Stimulated activated CD4-positive, alpha-beta T cell treated with anti-CD3 and anti-CD28 coated beads, TNF-alpha, amount 100 ng/mL, for 24 hours (primary cell): ENCODE data around the gene COX15.
"Not testable (repeated sequence)": the region's sequence is repeated elsewhere in the genome, so short reads cannot be mapped to it uniquely, and the experiment has no call there.

Source experiments
- DNase-seq, 3 experiments: peaks; one replicate each; pipeline ENCODE4 v3.0.0-alpha.2; 2020; ENCODE audit warnings: low read depth in 3 of 3

Gene COX15

DNA sequence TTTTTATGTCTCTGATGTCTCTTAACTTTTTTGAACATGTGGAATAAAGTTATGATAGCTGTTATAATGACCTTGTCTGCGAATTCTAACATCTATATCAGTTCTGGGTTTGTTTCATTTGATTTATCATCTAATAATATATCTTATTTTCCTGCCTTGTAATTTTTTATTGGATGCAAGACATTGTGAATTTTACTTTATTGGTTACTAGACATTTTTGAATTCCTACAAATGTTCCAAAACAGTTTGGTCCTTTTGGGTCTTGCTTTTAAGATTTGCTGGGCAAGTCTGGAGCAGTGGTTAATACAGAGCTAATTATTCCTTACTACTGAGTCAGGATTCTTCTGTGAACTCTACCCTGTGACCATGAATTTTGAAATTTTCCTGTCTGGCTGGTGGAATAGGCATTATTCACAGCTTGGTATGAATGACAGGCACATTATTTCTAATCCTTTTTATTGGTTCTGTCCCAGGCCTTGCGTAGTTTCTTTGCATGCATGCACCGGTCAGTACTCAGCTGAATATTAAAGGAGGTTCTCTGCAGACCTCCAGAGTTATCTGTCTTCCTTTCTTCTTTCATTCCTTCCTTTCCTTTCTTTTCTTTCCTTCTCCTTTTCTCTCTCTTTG, 9.1 kb upstream of the COX15 start:
- no peak for DNase-seq

DNA sequence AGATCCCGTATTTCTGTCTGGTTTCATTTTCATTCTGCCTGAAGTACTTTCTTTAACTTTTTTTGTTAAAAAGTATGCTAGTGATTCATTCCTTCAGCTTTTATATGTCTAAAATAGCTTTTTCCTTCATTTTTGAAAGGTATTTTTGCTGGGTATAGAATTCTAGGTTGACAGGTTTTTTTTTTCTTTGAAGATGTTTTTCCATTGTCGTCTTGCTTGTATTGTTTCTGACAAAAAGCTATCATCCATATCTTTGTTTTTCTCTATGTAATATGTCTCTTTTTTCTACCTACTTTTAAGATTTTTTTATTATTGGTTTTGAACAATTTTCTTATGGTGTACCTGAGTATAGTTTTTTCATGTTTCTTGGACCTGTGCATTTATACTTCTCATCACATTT, 8.3 kb upstream of the COX15 start:
- DNase-seq = no peak

DNA sequence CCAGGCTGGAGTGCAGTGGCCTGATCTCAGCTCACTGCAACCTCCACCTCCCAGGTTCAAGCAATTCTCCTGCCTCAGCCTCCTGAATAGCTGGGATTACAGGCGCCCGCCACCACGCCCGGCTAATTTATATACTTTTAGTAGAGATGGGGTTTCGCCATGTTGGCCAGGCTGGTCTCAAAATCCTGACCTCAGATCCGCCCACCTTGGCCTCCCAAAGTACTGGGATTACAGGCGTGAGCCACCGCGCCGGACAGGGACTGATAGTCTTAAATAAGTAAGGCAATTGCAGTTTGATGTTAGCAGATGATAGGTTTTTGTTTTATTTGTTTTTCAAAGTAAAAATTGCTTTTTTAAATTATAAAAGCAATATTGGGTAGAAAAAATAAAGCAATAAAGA, 2.2 kb upstream of the COX15 start:
- not testable (repeated sequence) for DNase-seq

GRCh38 chr10:99733366-99733765, 1.4 kb upstream of the COX15 start:
- no peak for DNase-seq

GRCh38 chr10:99731306-99732032, 458 bp downstream of the COX15 start:
- DNase-seq = no peak

DNA sequence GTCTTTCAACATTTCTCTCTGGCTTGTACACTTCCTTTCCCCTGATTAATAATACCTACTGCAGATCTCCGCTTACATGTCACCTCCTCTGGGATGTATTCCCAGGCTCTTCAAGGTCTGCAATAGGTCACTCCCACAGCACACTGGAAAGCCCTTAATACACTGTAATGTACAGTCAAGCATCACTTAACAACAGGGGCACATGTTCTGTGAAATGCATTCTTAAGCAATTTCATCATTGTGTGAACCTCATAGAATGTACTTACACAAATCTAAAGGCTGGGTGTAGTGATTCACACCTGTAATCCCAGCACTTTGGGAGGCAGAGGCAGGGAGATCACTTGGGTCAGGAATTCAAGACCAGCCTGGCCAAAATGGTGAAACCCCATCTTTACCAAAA, 1.9 kb downstream of the COX15 start:
- DNase-seq = no peak

GRCh38 chr10:99720387-99720786, 11.5 kb downstream of the COX15 start:
- DNase-seq = no peak

DNA sequence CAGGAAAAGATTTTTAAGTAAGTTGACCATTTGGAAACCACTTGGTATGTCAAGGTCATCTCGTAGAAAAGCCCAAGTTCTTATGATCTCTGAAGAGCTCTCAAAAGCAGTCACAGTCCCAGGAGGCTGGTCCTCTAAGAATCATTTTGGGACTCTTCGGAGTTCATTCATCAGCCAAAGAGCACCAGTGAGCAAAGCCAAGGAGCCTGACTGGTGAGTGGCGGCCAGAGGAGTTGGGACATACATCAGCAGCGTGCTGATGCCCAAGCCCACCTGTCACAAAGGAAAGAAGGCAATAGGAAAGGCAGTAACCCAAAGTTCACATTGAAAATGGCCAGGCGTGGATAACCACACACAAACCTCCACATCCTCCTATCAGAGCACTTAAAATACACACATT, 17.5 kb downstream of the COX15 start:
- DNase-seq = no peak

DNA sequence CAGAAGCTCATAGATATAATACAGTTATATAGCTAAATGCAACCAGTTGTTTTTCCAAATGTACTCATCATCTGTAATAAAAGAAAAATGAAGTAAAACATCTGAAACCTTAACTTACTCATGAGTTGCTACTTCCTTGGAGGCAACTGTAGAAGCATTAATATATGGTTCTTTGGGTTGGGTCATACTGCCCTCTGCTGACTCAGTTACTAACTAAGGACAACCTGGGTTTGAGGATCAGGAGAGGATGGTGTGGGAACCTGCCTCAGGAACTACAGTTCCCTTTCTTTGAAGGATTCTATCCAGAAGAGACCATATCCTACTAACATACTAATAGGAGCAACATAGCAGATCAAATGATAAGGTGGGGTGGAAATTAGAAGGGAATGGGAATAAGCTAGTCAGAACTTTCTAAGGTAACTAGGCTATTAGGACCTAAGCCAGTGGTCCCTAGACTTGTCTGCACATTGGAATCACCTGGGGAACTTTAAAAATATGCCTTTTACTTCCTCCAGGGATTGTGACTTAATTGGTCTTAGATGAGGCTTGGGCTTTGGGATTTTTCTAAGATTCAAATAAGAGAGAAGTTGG, 20.7 kb downstream of the COX15 start:
- no peak for DNase-seq

- DNase-seq = no peak
Observed at GRCh38 chr10:99709480-99710229, 22.3 kb downstream of the COX15 start.

GRCh38 chr10:99708428-99709012, 23.4 kb downstream of the COX15 start:
- DNase-seq = no peak

- no peak for DNase-seq
Observed at GRCh38 chr10:99700649-99701048, 31.3 kb downstream of the COX15 start.

GRCh38 chr10:99698504-99699080, 33.3 kb downstream of the COX15 start:
- no peak for DNase-seq

GRCh38 chr10:99695761-99696160, 36.2 kb downstream of the COX15 start:
- no peak for DNase-seq

DNA sequence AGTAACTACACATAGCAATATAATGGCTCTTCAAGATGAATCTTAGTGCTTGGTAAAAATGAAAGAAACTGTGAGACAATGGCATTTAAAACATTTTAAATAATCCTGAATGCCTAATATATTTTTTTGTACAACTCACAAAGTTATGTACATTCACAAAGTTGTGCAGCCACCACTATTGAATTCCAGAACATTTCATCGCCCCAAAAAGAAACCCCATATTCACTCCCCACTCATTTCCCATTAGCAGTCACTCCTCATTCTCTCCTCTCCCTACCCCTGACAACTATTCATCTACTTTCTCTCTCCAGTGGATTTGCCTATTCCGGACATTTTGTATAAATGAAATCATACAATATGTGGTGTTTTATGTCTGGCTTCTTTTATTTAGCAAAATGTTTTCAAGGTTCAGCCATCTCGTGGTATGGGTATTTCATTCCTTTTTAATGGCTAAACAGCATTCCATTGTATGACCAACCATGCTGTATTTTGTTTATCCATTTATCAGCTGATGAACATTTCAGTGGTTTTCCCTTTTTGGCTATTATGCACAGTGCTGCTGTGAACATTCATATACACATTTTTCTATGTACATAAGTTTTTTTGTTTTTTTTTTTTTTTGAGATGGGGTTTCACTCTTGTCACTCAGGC, 37.9 kb downstream of the COX15 start:
- DNase-seq = no peak

DNA sequence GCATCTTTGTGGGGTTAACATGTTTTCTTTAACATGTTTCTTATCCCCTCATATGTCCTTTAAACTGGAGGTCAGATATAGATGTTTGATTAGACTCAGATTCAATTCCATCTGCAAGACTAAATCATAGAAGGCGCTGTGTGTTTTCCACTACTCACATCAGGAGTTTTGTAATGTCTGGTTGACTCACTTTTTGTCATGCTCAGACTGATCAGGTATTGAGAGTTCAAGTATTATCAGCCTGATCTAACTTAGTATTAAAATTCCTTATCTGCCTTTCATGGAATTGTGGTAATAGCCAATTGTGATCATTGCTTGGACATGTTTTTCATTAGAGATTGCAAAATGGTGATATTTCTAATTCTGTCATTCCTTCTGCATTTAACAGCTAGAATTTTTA, 42.5 kb downstream of the COX15 start:
- DNase-seq = no peak

DNA sequence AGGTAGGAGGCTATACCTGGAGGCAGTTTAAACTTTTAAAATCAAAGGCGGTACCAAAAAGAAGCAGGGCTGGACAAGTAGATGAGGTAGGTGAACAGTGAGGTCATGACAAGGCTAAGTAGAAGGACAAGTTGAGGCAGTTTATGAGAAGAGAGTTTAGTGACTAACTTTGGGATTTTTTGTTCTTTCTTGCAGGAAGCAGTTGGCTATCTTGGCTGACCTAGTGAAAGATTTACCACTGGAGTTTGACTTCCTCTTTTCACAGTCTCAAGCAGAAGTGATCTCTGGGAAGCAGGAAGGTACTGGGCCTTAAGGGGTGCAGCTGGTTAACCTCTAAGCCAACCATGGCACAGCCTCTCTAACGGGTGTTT, 46.3 kb downstream of the COX15 start:
- DNase-seq = no peak

DNA sequence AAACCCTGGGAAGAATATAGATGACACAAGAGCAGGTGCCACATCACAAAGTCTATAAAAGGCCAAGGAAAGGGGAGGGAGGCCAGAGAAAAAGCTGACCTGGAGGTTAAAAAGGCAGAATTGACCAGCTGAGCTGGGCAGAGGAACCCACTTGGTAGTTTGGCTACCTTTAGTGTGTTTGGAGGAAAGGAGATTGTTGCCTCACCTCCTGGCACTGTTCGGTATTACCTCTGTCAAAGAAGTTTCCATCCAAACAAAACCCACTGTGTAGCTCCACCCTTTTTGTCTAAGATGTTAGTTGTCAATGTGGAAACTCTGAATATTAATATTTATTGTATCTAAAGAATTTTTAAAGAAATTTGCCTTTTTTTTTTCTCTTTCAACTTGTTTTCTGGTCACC, 49.2 kb downstream of the COX15 start:
- no peak for DNase-seq
